Measurements from ENCODE around the gene CEP78.
"Not testable (repeated sequence)": the region's sequence is repeated elsewhere in the genome, so short reads cannot be mapped to it uniquely, and the experiment has no call there.

CEP78 gene

GRCh38 chr9:78235762-78236550 is at the start of gene CEP78:
CEP78 (plus strand) TSS chr9:78236075; CDS start chr9:78236351, 276 bp downstream.
- DNase-seq (ENCODE audit: low read depth) = peak; percentile 97

DNA sequence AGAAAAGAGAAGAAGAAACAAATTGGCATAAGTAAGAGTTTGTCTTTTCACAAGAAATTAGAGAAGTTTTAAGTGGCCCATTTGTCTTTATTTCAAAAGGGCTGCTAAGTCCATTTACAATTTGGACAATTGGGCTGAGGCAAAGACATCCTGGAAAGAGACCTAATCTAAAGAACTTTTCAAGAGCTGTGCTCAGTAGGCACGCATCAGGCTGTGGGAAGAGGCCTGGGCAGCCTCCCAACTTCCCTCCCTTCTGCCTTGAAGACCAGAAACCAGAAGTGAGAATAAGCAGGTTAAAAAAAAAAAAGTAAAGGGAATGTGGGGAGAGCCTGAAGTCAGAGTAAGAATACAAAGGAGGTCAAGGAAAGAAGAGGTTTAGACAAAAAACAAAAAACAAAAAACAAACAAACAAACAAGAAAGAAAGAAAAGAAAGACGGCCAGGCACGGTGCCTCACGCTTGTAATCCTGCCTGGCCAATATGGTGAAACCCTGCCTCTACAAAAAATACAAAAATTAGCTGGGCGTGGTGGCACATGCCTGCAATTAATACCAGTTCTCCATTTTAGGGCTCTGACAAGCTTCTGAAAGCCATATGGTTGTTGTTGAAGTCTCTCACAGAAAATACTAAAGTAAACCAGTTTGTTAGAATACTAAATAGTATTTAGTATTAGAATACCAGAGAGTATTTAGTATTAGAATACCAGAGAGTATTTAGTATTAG is 48.0 kb upstream of the CEP78 start:
- DNase-seq (ENCODE audit: low read depth) = no peak

DNA sequence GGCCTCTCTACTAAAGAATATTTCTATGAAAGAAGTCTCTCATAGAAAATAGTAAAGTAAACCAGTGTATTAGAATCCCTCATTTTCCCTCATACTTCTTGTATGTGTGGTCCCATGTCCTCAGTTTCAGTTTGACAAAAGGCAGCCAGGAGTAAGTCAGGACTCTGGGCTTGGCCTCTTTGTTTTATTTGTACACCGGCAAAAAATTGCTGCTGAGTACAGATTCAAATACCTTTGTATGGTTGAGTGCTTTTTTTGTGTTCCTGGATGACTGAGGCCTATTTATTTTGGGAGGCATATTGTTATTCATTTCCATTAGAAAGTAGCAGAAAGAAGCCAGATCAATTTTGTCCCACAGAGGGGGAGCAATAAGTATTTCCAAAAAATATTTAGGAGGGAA is 47.3 kb upstream of the CEP78 start:
- no peak for DNase-seq (ENCODE audit: low read depth)

DNA sequence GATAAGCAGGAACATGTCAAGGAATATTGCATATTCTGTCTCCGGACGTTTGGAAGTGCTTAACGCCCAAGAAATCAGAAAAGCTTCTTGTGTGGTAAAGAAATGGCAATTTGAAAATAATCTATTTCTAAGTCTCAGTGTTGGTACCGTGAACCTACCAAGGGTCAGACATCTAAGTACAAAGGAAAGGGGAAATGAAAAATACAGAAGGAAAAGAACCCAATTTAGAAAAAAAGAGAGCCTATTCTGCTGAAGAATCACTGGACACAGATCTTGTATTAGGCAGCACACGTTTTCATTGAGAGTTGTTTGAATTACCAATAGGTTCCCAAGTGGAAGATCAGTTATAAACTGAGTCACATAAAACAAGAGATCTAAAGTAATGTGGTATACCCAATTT is 46.9 kb upstream of the CEP78 start:
- no peak for DNase-seq (ENCODE audit: low read depth)

- DNase-seq (ENCODE audit: low read depth) = peak; percentile 56
Observed at GRCh38 chr9:78189461-78189860, 46.4 kb upstream of the CEP78 start.

DNA sequence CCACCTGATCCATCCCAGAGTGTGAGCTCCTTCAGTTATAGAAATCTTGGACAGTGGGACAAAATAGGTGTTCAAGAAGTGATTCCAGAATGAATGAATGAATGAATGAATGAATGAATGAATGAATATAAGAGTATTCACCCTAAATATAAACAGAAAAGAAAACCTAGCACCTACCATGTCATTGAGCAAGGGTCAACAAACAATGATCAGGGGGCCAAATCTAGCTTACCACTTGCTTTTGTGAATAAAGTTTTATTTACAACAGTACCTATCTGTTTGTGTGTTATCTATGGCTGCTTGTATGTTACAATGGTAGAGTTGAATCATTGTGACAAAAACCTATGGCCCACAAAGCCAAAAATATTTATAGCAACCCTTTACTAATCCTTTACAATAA is 43.9 kb upstream of the CEP78 start:
- DNase-seq (ENCODE audit: low read depth) = no peak

- DNase-seq (ENCODE audit: low read depth) = no peak
Observed at GRCh38 chr9:78196258-78196657, 39.6 kb upstream of the CEP78 start.

GRCh38 chr9:78201158-78201777 is 34.6 kb upstream of the CEP78 start:
- peak; percentile 36 for DNase-seq (ENCODE audit: low read depth)

- no peak for DNase-seq (ENCODE audit: low read depth)
Observed at GRCh38 chr9:78207319-78207718, 28.6 kb upstream of the CEP78 start.

DNA sequence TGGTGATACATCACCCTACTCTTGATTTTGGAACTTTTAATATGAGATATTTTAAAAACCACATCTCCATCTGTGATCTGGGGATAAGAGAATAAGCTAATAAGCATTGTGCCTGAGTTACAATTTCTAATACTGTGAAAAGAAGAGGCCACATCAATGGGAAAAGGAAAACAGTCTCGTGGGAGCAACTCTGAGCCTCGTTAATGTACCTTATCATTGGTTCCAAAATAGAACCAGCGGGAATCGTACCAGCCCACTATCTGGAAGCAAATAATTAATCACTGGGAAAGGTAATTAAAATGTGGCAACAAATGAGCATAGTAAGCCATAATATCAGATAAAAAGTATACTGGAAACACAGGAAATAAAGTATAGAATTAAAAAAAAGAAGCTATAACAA is 28.0 kb upstream of the CEP78 start:
- DNase-seq (ENCODE audit: low read depth) = no peak

GRCh38 chr9:78209127-78209526 is 26.7 kb upstream of the CEP78 start:
- DNase-seq (ENCODE audit: low read depth) = no peak

- DNase-seq (ENCODE audit: low read depth) = no peak
Observed at GRCh38 chr9:78210841-78211301, 25.0 kb upstream of the CEP78 start.

DNA sequence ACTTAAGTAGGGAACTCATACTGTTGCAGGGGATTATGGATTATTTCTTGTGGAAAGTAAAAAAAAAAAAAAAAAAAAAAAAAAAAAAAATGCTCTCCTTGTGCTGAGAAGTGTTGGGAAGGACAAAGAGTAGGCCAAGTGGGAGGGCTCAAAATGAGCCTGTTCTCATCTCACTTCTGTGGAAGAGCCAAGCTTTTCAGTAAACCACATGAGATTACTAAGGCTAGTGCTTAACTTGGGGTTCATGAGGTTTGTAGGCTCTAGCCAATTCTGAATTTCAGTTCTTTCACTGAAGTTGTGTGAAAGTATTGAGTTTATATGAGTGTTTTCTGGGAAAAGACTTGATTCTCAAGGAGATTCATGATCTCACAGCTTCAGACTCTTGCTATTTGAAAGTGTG is 23.0 kb upstream of the CEP78 start:
- DNase-seq (ENCODE audit: low read depth) = no peak

DNA sequence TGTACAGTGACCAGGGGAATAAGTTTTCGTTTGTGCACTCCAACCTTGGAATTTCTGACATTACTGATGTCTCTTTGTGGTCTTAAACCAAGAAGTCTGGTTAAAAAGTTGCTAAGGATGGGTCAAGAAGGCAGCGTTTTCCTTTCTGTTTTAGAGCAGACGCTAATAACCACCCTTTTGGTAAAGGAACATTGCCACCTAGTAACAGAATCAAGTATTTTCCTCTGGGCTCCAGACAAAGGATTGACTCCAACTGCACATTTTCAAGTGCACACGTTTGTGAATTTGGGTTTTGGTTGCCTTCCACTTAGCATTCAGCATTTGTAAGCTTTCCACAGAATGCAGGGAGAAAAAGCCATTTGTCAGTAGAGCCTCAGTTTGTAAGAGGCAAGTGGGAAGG is 22.2 kb upstream of the CEP78 start:
- peak; percentile 43 for DNase-seq (ENCODE audit: low read depth)

GRCh38 chr9:78214492-78214891 is 21.4 kb upstream of the CEP78 start:
- DNase-seq (ENCODE audit: low read depth) = no peak

- DNase-seq (ENCODE audit: low read depth) = peak; percentile 22
Observed at GRCh38 chr9:78215706-78216105, 20.2 kb upstream of the CEP78 start.

DNA sequence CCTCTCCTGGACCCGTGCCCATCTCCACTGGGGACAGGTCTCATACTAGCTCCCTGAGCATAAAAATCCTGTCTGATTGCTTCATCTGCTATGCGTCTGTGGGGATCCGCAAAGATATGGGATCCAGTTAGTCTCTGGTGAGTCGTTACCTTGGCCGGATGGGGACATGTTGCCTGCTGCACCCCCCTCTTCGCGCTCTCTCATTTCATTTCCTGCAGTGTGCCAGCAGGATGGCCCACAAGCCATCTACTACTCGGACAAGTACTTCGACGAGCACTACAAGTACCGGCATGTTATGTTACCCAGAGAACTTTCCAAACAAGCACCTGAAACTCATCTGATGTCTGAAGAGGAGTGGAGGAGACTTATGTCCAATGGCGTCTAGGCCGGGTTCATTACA is 17.0 kb upstream of the CEP78 start:
- no peak for DNase-seq (ENCODE audit: low read depth)

GRCh38 chr9:78221425-78221824 is 14.4 kb upstream of the CEP78 start:
- DNase-seq (ENCODE audit: low read depth) = peak; percentile 44

GRCh38 chr9:78221841-78222240 is 14.0 kb upstream of the CEP78 start:
- DNase-seq (ENCODE audit: low read depth) = not testable (repeated sequence)

DNA sequence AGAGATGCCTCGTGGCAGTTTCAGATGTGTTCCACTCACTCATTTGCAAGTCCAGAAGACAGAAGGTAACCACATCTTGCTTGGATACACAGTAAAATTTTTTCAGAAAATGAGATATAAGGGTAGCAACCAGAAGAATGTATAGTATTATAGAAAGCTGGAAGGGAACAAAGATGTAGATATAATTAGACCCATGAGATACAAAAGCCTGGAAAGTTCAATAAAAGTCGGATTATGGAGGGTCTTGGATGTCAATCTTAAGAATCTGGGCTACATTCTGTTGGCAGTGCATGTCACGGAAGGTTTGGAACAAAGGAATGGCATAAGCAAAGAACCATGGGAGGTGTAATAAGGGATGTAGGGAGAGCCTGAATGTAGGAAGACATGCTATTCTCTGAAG is 5.1 kb upstream of the CEP78 start:
- no peak for DNase-seq (ENCODE audit: low read depth)

- not testable (repeated sequence) for DNase-seq (ENCODE audit: low read depth)
Observed at GRCh38 chr9:78232471-78232870, 3.4 kb upstream of the CEP78 start.

DNA sequence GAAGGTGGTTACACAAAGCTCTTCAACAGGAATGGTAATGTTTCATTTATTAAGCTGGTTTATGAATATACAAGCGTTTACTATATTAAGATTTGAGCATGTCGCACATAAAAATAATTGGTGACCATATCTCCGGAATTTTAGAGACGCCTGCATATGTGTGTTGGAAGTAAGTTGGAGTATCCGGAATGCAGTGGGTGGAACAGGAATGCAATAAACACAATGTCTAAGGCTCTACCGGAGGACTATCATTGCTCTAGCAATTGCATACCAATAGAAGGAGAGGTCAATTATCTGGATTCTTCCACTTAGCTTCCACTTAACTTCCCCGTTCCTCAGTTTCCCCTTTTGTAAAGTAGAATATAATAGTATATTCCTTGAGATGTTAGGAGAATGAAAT is 1.1 kb upstream of the CEP78 start:
- peak; percentile 62 for DNase-seq (ENCODE audit: low read depth)

GRCh38 chr9:78235256-78235761 is 566 bp upstream of the CEP78 start:
- peak; percentile 66 for DNase-seq (ENCODE audit: low read depth)

Measured in iris pigment epithelial cell (primary cell).